ENCODE data around the gene C4orf46.

C4orf46 gene

GRCh38 chr4:158652920-158653319 is 18.8 kb downstream of the C4orf46 start:
- no peak for DNase-seq (ENCODE audit: low read depth)

GRCh38 chr4:158649111-158649680 is 22.5 kb downstream of the C4orf46 start:
- no peak for DNase-seq (ENCODE audit: low read depth)

GRCh38 chr4:158644760-158645159 is 26.9 kb downstream of the C4orf46 start:
- no peak for DNase-seq (ENCODE audit: low read depth)

- no peak for DNase-seq (ENCODE audit: low read depth)
Measured at GRCh38 chr4:158644356-158644755, 27.3 kb downstream of the C4orf46 start.

GRCh38 chr4:158636619-158637018 is 35.1 kb downstream of the C4orf46 start:
- DNase-seq (ENCODE audit: low read depth): no peak

GRCh38 chr4:158630893-158631292 is 40.8 kb downstream of the C4orf46 start:
- no peak for DNase-seq (ENCODE audit: low read depth)

- no peak for DNase-seq (ENCODE audit: low read depth)
Measured at GRCh38 chr4:158625544-158625943, 46.1 kb downstream of the C4orf46 start.

- no peak for DNase-seq (ENCODE audit: low read depth)
Measured at GRCh38 chr4:158624889-158625478, 46.7 kb downstream of the C4orf46 start.

- DNase-seq (ENCODE audit: low read depth): no peak
Measured at GRCh38 chr4:158622251-158622650, 49.4 kb downstream of the C4orf46 start.

GRCh38 chr4:158621729-158622128 is 50.0 kb downstream of the C4orf46 start:
- no peak for DNase-seq (ENCODE audit: low read depth)

GRCh38 chr4:158617956-158618355 is 53.7 kb downstream of the C4orf46 start:
- no peak for DNase-seq (ENCODE audit: low read depth)
